Panc1 (cell line): ENCODE measurements around the gene STRIP1.

Experiments
- POLR2AphosphoS5 ChIP-seq: IDR thresholded peaks from 2 replicates; pipeline ENCODE4 v1.6.1; 2012; ENCODE audit warnings: mild to moderate bottlenecking, low read depth, low read length, moderate library complexity
- TCF7L2 ChIP-seq: IDR thresholded peaks from 2 replicates; pipeline ENCODE4 v1.6.1; 2011; ENCODE audit warnings: mild to moderate bottlenecking, low read depth, low read length, inconsistent platforms
- TF ChIP-seq, protein P1 (sequence below): fragments of 450-650 bp; IDR thresholded peaks from 2 replicates; pipeline ENCODE4 v1.5.1; 2017; ENCODE audit warnings: mild to moderate bottlenecking
- TF ChIP-seq, protein P2 (sequence below), 2 experiments: IDR thresholded peaks; 2 replicates each; pipeline ENCODE4 v1.6.1; 2011 to 2012; ENCODE audit warnings: low read depth in 2 of 2, control low read depth in 1 of 2, low read length in 1 of 2, mild to moderate bottlenecking in 1 of 2, moderate library complexity in 1 of 2; ENCODE audit not compliant: insufficient read depth in 1 of 2

DNA sequence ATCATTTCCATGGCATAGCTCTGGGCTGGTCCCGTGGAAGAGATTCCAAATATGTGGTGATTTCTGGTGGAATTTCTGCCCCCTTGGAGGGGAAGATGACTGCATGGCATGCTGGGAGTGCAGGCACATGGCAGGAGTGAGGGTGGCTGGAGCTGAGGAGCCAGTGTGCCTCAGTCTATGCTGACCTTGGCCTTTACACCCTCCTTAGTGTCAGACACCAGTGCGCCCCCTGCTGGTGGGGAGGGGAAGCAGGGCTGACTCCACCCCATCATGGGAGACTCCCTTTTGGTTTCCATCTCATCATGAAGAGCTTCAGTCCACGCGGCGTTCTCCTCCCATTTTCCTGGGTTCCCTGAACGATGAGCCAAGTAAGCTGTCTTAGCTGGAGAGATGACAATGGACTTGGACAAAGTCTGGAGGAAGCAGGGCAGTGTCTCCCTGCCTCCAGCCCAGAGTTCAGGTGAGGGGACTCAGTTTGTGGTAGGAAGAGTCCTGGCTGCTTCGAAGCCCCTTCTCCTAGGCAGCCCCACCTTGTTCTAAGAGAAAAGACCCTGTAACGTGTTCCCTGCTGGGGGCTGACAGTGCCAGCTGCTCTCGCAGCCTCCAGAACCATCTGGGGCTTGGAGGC is 25.7 kb downstream of the STRIP1 start:
- TF ChIP-seq, protein P1, sequence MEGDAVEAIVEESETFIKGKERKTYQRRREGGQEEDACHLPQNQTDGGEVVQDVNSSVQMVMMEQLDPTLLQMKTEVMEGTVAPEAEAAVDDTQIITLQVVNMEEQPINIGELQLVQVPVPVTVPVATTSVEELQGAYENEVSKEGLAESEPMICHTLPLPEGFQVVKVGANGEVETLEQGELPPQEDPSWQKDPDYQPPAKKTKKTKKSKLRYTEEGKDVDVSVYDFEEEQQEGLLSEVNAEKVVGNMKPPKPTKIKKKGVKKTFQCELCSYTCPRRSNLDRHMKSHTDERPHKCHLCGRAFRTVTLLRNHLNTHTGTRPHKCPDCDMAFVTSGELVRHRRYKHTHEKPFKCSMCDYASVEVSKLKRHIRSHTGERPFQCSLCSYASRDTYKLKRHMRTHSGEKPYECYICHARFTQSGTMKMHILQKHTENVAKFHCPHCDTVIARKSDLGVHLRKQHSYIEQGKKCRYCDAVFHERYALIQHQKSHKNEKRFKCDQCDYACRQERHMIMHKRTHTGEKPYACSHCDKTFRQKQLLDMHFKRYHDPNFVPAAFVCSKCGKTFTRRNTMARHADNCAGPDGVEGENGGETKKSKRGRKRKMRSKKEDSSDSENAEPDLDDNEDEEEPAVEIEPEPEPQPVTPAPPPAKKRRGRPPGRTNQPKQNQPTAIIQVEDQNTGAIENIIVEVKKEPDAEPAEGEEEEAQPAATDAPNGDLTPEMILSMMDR = peak; percentile 88
- TF ChIP-seq POLR2AphosphoS5 (no peak), TCF7L2 (no peak)
- TF ChIP-seq, protein P2, sequence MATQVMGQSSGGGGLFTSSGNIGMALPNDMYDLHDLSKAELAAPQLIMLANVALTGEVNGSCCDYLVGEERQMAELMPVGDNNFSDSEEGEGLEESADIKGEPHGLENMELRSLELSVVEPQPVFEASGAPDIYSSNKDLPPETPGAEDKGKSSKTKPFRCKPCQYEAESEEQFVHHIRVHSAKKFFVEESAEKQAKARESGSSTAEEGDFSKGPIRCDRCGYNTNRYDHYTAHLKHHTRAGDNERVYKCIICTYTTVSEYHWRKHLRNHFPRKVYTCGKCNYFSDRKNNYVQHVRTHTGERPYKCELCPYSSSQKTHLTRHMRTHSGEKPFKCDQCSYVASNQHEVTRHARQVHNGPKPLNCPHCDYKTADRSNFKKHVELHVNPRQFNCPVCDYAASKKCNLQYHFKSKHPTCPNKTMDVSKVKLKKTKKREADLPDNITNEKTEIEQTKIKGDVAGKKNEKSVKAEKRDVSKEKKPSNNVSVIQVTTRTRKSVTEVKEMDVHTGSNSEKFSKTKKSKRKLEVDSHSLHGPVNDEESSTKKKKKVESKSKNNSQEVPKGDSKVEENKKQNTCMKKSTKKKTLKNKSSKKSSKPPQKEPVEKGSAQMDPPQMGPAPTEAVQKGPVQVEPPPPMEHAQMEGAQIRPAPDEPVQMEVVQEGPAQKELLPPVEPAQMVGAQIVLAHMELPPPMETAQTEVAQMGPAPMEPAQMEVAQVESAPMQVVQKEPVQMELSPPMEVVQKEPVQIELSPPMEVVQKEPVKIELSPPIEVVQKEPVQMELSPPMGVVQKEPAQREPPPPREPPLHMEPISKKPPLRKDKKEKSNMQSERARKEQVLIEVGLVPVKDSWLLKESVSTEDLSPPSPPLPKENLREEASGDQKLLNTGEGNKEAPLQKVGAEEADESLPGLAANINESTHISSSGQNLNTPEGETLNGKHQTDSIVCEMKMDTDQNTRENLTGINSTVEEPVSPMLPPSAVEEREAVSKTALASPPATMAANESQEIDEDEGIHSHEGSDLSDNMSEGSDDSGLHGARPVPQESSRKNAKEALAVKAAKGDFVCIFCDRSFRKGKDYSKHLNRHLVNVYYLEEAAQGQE (IDR thresholded peaks at IDR 0.05; ENCODE audit: insufficient read depth in 1 of 2, low read depth in 2 of 2, low read length in 1 of 2) = no peak
